Frontal cortex (tissue), 4 donors: Measurements from ENCODE around the gene NELL1. TPM values are rescaled to one million over a fixed set of nuclear protein-coding genes. Genes with fewer than 3 reads are reported as not detected.

ENCODE experiments used
- DNase-seq, 2 donors: peaks; one replicate each; pipeline ENCODE4 v3.0.0; 2012; ENCODE audit warnings: low spot score in 2 of 2
- FAIRE-seq: peaks from 2 replicates; lab custom pipeline; 2012; peaks lifted over from hg19 to GRCh38; lab: Jason Lieb, UNC
- total RNA-seq: library from RNA; depleted of rRNA; stranded (reverse); fragments of >200 nt; gene quantifications from one replicate; pipeline ENCODE4 v1.2.3, GENCODE V29; 2014
- donor health status: control.
- donor health status: control.
- donor health status: control.

Gene NELL1
- total RNA-seq, 1 donor from 2014 or later = 65.6 TPM

- FAIRE-seq (no peak), DNase-seq (no peak)
Observed at GRCh38 chr11:21492931-21493330, 823.5 kb downstream of the NELL1 start.

GRCh38 chr11:21494946-21495345 is 825.6 kb downstream of the NELL1 start:
- no peak for FAIRE-seq

GRCh38 chr11:21495879-21496278 is 826.5 kb downstream of the NELL1 start:
- DNase-seq = no peak
- FAIRE-seq = peak; percentile 19

More at GRCh38 chr11:21494946-21495345, 825.6 kb downstream of the NELL1 start:
- DNase-seq = no peak

GRCh38 chr11:21501245-21501644 is 831.9 kb downstream of the NELL1 start:
- FAIRE-seq (no peak), DNase-seq (no peak)

GRCh38 chr11:21505070-21505469 is 835.7 kb downstream of the NELL1 start:
- DNase-seq (no peak), FAIRE-seq (no peak)

GRCh38 chr11:21511835-21512440 is 842.6 kb downstream of the NELL1 start:
- FAIRE-seq = no peak
- no peak for DNase-seq

- FAIRE-seq (no peak), DNase-seq (no peak)
Observed at GRCh38 chr11:21514316-21514715, 844.9 kb downstream of the NELL1 start.

- no peak for FAIRE-seq
- DNase-seq = no peak
Observed at GRCh38 chr11:21520244-21520643, 850.9 kb downstream of the NELL1 start.

- no peak for FAIRE-seq
- DNase-seq = no peak
Observed at GRCh38 chr11:21529187-21529586, 859.8 kb downstream of the NELL1 start.

GRCh38 chr11:21534288-21534687 is 864.9 kb downstream of the NELL1 start:
- DNase-seq = no peak
- FAIRE-seq = no peak

GRCh38 chr11:21537980-21538379 is 868.6 kb downstream of the NELL1 start:
- FAIRE-seq (no peak), DNase-seq (no peak)

GRCh38 chr11:21541187-21541751 is 871.9 kb downstream of the NELL1 start:
- DNase-seq (no peak), FAIRE-seq (no peak)

- DNase-seq (no peak), FAIRE-seq (no peak)
Observed at GRCh38 chr11:21543901-21544300, 874.5 kb downstream of the NELL1 start.

GRCh38 chr11:21545699-21546098 is 876.3 kb downstream of the NELL1 start:
- DNase-seq (no peak), FAIRE-seq (no peak)

GRCh38 chr11:21546703-21547102 is 877.3 kb downstream of the NELL1 start:
- no peak for DNase-seq
- FAIRE-seq = no peak

GRCh38 chr11:21552911-21553310 is 883.5 kb downstream of the NELL1 start:
- no peak for DNase-seq
- no peak for FAIRE-seq

GRCh38 chr11:21553795-21554194 is 884.4 kb downstream of the NELL1 start:
- FAIRE-seq = no peak
- DNase-seq = no peak

- DNase-seq = no peak
- FAIRE-seq = no peak
Observed at GRCh38 chr11:21554284-21554683, 884.9 kb downstream of the NELL1 start.

GRCh38 chr11:21556926-21557325 is 887.5 kb downstream of the NELL1 start:
- FAIRE-seq = no peak
- DNase-seq = no peak

GRCh38 chr11:21560466-21560975 is 891.1 kb downstream of the NELL1 start:
- DNase-seq = no peak
- FAIRE-seq = no peak

- FAIRE-seq (no peak), DNase-seq (no peak)
Observed at GRCh38 chr11:21561581-21561980, 892.2 kb downstream of the NELL1 start.

GRCh38 chr11:21564095-21564494 is 894.7 kb downstream of the NELL1 start:
- FAIRE-seq (no peak), DNase-seq (no peak)
